ENCODE data around the gene EBF4.

The EBF4 gene

DNA sequence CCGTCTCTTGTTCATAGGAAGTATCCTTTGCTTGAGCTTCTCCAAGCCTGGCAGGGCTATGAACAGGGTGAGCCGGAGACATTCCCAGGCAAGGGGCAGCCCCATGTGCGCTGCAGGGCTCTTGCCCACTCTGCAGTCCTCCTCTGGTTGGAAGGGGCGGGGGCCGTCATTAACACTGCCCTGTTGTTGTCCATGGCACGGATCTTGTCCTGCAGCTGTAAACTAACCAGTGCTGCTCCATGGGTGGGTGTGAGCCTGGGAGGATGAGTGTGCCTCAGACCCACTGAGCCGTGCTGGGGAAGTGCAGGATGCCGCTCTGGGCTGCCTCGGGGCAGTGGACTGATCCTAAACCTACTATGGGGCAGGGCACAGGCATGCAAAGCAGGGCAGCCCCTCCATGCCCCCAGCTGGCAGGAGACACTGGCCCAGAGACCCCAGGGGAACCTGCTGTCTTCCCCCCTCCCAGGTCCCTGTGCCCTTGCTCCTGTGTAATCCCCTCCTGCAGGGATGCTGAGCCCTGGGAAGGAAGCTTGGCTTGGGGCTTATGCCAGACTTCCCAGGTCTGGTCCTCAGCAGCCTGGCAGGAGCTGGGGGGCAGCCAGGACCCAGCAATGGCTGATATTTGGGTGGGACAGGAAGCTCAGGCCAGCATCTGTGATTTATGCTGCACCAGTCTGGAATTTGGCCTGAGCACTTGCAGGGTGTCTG is 8.5 kb downstream of the EBF4 start:
- DNase-seq: no peak

DNA sequence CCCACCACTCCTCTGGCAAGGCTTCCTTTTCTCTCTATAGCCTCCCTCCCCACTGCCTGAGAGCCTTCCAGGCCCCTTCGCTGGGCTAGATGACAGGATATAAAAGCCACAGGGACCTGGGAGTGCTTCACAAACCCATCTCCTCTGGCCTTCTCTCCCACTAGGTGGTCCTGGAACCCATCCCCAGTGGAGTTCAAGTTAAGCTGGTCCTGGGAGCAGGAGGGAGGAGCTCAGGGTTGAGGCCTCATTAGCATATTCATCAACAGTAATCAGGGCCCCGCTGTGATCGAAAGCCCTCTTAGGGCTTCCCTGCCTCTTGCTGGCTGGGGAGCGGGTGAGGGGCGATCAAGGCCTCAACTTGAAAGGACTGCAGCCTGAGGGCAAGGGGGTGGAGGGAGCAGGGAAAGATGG is 9.1 kb downstream of the EBF4 start:
- no peak for DNase-seq

DNA sequence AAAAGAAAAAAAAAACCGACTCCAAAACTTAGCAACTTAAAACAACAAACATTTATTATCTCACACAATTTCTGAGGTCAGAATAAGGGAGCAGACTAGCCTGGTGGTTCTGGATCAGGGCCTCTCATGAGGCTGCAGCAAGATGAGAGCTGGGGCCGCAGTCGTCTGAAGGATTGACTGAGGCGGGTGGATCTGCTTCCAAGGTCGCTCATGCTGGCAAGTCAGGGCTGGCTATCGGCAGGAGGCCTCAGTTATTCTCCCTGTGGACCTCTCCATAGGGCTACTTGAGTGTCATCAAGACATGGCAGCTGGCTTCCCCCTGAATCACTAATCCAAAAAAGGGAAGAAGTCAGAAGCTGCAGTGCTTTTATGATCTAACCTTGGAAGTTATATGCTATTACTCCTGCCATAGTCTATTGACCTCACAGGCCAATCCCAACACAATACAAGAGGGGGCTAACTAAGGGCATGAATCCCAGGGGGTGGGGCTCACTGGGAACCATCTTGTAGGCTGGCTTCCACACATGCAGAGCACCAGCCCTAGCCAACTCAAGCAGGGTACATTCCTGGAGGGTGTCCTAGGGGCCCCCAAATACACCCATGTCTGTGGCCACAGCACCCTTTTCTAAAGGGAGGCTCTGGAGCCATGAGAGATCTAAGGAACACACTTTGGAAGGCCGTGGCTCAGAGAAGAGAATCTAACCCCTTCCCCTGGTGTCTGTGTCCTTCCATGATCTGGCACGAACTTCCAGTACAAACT is 11.3 kb downstream of the EBF4 start:
- no peak for DNase-seq

DNA sequence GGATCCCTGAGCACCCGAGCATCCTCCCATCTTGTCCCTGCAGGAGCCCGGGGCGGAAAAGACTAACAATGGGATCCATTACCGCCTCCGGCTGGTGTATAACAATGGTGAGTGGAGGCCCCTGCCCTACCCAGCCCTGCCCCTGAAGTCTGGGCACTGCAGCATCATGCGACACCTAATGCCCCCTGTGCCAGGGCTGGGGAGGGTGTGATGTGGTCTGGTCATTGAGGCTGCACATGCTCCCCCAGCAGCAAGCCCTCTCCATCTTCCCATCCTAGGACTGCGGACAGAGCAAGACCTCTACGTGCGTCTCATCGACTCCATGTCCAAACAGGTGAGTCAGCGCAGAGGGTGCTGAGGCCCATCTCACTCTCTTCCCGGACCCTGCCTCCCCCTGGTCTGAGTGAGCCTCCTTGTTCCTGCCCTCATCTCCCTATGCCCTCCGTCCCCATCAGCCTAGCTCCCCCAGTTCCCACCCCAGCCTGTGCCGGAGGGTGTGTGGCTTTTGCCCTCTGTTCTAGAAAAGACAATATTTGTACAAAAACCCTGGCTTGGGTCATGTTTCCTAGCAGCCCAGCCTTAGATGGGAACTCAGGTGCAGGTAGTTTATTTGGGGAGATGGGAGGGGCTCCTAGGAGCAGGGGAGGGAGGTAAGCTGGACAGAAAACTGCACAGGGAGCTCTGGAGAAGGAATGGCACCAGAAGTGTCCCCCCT is 13.5 kb downstream of the EBF4 start:
- no peak for DNase-seq

DNA sequence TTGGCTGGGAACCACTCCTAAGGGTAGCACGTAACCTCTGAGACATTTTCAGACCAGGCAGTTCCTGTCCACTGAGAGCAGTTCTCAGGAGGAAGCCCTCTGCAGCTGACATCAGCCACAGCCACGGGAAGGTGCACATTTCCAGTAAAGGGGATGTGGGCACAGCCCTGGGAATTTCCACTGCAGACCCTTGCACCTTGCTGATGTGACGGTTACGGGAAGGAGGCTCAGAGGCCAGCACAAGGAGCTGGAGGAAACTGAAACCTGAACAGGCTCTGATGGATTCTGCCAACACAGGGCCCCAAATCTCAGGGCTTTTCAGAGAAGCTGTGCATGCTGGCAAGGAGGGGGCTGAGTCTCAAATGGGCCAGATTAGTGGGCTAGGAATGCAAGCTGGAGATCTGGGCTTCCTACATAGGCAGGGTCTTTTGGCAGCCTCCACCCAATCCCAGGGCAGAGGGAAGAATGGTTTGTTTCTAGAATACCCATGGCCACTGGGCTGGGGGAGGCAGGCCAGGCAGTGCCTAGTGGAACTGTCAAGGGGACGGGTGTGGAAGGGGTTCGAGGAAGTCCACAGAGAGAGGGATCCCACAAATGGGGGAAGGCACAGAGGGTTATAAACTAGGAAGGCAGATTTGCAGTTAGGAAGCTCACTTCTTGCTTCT is 14.2 kb downstream of the EBF4 start:
- DNase-seq: no peak

DNA sequence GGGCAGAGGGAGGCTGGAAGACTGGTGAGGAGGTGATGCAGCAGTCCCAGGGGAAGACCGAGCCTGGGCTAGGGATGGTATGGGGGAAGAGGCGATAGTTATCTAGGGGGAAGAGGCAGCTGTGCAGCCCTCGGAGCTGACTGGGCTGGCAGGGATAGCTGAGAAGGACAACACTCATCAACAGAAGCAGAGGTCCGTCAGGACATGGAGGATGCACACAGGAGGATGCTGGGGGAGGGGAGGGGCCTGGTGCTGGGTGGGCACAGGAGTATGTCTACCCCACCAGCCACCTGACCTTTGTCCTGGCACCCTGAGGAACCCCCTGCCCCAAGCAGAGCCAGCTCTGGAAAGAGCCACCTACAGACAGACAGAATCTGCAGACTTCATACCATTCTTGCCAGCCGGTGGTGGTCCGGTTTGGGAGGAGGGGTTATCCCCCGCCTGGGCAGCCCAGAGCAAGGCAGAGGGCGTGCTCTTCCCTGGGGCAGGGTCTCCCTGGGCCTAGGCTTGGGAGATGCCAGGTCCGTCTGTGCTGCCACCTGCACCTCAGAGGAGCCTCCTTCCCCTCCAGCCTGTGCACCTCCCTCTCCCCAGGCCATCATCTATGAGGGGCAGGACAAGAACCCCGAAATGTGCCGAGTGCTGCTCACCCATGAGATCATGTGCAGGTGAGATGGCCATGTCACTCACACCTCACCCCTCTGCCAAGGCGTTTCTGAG is 14.9 kb downstream of the EBF4 start:
- DNase-seq: no peak

DNA sequence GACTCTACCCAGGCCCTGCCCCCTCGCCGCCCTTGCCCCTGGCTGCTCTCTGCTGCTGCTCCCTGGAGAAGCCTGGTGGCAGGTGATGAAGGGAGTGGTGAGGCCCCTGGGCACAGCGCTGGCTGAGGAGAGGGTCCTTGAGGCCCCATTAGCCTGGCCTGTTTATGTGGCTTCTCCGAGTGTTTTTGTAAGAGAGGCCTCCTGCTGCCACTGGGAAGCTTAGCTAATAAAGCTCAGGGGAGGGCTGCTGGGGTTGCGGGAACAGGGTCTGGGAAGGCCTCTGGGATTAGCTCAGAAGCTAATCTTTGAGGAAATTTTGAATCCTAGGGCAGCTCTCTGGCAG is 15.5 kb downstream of the EBF4 start:
- DNase-seq: peak; percentile 38

DNA sequence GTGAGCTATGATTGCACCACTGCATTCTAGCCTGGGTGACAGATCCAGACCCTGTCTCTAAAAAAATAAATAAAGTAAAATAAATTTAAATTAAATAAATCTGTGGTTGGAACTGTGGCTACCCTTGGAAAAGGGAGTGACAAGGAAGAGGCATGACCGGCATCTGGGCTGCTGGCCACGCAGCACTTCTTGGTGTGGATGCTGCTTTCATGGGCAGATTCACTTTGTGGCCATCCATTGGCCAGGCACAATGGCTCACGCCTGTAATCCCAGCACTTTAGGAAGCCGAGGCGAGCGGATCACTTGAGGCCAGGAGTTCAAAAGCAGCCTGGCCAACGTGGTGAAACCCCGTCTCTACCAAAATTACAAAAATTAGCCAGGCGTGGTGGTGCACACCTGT is 16.1 kb downstream of the EBF4 start:
- no peak for DNase-seq

DNA sequence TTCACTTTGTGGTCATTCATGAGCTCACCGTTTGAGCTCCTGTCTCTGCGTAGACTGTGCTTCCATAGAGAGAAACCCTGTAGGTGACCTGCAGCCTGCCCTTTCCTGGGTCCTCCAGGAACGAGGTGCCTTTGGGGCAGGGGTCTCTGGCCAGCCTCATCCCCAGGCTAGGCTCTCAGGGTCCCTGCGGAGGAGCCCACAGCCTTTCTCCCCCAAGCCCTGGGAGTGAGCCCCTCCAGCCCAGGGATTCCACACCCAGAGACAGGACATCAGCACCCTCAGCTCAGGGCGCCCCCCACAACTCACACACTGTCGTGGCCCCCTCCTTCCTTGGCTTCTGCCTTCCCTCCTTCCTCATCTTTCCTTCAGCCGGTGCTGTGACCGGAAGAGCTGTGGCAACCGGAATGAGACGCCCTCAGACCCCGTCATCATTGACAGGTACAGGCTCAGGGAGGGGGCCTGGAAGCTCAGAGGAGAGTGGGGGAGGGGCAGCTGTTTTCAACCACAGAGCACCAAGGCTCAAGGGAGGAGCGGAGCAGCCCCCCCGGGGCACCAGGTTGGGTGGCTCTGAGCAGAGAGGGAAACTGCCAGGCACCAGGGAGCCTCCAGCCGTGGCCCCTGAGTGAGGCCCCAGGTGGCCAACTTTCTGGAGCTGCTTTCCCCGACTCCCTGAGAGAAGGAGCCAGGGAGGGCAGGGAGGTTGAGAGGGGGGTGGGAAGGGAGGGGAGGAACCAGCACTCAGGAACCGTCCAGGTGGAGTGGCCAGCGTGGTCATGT is 16.8 kb downstream of the EBF4 start:
- DNase-seq: no peak

DNA sequence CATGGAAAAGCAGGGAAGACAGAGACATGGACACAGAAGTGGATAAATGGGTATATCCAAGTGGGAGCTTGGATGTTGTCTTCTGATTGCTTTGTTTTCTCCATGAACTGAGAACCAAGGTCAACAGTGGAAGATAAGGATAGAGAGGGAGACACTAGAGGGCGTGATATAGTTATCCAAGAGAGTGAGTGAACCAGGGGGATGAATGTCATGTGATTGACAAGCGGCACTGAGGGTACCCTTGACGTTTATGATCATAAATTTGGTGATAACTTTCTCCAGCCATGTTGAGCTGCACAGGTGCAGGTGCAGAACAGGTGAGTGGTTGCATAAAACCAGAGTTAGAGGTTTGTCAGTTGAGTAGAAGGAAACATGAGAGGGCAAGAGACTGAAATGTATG is 20.7 kb downstream of the EBF4 start:
- no peak for DNase-seq

DNA sequence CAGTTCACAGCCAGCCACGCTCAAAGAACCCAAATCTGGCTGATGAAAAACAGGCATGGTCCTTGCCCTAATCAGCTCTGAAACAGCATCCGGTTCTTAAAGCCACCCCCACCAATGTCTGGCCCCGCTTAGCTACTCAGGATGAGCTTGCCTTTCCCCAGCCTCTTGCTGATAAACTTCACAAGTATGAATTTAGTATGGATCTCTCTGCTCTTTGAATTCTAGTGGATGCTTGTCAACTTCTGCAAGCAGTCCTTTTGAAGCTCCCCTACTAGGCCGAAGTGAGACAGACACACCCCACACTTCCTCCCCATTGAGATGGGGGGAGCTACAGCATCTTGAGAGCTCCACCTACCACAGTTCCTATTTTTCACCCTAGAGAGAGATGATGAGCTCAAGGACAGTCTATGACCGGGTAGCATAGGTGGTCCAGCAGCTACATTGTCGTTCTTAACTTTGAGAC is 36.7 kb downstream of the EBF4 start:
- DNase-seq: no peak

DNA sequence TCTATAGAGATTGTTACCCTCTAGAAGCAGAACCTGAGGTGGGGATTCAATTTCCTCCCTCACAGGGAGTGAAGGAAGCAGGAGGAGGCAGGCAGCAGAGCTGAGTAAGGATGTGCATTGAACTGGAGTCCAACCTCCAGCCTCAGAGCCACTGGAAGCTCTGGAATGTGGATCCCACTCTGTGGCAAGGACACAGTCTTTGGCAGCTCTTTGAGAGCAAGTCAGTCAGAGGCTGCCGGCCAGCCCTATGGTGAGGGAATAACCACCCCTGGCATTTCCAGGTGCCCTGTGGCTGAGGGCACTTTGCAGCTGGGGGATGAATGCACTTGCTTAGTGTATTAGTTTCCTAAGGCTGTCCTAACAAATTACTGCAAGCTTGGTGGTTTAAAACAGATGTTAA is 37.2 kb downstream of the EBF4 start:
- DNase-seq: no peak

DNA sequence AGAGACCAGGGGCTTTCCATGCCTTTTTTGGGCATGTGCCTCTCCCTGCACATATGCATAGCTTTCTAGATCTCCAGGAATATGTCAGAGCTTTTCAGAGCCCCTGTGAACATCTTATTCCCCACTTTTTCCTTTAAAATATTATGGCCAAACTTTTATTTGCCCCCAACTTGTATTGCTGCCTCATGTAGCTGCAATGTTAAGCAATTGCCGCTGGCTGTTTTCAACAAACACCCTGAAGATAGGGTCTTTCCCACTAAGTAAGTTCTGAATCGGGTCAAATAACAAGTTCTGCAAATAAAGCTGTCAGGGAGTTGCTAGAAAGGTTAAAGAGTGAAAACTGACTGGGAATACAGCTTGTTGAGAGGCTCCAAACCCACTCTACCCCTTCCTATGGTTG is 42.3 kb downstream of the EBF4 start:
- DNase-seq: no peak

DNA sequence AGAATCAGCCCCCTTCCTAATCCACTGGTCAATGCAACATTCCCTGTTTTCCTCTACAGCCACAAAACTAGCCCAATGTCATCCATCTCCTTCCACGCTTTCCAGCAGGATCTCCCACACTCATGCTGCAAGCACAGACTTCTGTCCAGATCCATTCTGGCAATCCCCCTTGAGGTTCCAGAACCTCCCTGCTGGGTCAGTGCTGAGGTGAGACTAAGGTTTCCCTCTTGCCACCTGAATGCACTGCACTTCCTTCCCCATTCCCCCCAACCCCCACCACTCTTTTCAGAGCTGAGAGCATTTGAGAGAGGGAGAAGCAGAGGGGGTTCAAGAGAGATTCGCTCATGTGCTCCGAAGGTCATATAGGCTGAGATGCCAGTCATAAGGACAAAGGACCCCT is 43.9 kb downstream of the EBF4 start:
- DNase-seq: no peak

DNA sequence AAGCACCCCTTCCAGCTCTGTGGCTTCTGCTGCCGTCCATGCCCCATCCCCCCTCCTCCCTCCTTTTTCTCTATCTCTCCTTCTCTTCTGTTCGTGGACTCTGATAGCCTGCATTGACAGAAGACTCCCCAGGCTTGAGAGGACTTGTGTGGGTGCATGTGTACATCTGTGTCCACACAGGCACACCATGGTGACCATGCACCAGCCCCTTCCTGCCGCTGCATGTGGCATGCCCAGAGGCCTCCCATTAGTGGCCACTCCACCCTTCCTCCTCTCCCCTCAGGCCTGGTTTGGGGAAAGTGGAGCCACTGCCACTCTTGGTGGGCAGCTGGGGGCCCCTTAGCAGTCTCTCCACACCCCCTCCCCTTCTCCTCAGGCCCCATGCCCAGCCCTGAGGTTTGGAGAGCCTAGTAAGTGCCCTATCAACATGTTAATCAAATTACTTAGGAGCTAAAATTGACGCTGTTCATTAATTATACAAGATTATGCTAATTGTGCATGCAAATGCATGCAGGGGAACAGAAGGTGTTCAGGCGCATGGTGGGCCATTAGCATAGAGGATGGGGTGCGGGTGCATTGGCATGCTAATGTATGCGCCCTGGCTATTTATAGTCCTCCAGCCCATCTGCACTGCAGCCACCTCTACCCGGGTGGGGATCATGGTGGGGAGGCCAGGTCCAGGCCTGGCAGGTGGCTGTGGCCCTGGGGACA is 45.9 kb downstream of the EBF4 start:
- DNase-seq: no peak

DNA sequence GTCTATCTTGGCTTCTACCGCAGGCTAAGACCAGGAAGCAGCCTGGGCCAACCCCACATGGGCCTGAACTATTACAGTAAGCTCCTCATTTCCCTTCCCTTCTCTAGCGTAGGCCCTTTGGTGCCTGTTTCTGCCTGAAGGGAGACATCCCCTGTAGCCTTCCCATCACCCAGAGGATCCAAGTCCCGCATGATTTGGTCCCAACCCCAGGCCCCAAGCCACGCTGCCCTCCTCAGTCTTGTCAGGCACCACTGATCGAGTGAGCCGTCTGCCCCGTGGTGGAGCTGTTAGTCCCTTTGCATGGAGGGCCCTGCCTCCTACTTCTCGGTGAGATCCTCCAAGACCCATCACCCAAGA is 46.4 kb downstream of the EBF4 start:
- no peak for DNase-seq

DNA sequence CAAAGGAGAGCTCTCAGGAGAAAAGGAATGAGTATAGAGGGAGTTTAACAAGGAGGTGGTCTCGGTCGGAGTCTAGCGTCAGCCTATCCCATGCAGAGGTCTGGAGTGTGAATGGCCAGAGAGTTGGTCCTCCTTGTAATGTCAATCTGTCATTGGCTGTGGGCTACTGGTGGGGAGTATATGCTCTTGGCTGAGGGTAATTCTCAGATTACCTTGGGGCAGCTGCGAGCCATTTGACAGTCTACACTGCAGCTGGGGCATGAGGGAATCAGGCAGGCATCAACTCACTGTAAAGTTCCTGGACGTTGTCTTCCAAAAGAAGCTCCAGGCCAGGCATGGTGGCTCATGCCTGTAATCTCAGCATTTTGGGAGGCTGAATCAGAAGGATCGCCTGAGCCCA is 48.1 kb downstream of the EBF4 start:
- DNase-seq: no peak

DNA sequence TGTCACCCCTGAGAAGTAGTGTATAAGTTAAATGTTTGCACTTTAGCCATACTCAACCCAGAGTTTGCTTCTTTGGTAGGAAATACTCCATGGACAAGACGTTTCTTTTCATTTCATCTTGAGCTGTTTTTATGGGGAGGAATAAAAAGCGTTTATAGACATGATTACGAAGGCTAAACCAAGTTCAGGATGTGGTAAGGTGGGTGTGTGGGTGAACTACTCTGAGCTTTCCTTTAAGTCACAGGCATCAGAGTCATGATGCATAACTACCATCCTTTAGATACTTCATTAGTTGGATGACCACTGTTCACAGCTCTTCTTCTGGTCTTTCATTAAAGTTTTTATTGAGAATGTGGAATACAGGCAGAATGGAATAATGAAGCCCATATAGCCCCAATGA is 48.9 kb downstream of the EBF4 start:
- no peak for DNase-seq

DNA sequence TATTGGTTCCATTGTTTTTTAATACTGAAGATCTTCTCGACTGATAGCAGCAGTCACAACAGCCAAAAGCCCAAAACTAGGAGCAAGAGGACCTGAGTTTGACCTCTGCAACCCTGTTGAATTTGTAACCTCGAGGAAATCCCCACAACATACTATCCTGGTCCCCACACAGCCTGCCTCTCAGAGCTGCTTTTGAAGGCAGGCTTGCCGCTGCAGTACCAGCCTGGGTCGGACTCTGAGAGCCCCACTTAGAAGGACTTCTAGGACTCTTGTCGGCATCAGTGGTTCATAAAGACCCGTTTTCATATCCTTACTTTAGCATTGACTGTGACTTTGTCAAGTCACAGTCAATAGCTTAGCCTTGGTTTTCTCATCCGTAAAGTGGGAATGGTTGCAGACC is 49.3 kb downstream of the EBF4 start:
- no peak for DNase-seq

DNA sequence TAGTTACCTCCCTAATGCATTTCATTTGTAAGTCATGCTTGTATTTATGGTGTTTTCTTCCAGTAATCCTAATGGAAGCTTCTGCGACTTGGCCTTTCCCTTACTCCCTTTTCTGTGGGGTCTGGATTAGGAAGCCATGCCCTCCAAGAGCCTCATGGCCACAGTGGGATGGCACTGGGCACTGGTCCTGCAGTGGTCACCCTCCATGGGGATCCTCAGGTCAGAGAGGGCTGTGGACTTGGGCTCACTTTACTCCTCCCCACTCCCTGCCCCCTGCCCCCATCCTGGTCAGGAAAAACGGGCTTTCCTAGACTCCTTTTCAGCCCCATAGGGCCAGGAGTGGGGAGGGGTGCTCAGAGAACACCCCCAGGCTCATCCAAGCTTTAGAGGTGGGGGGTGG is 49.9 kb downstream of the EBF4 start:
- no peak for DNase-seq

DNA sequence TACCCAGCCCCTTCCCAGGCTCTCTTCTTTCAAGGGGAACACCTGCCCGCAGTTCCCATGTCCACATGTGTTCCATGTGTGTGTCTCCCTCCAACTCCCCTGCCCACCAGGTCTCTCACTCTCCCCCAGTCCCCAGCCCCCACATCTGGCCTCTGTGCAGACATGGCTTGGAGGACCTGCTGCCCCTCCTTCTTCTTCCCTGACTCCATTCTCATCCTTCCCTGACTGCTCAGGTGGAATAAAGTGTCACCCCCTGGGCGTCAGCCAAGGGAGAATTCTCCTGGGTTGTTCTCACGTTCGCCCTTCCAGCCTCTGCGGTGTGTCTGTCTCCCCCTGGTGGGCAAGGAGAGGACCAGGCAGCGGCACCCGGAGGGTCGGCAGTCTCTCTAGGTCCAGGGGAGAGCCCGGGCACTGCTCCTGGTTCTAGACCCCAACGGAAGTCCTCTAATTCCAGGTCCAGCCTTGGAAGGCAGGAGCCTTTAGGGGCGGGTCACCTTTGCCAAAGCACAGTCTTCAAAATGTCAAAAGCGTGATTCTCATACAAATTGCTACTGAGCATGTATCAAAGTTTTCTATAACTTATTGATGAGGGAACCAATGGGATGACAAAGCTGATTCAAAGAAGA is 50.5 kb downstream of the EBF4 start:
- DNase-seq: no peak

All from NCI-H1417 treated with DMSO at 0.1 percent for 48 hours (cell line).